Nephron progenitor cell (in vitro differentiated cells): Measurements from ENCODE around the gene FBXO11.

Source experiments
- DNase-seq: peaks from one replicate; pipeline ENCODE4 v3.0.0; 2021
- H3K27ac Mint-ChIP-seq: 2 replicates; pipeline ENCODE4 v1.8.0; 2021; ENCODE audit warnings: mild to moderate bottlenecking, moderate library complexity, mixed read lengths
- H3K27me3 Mint-ChIP-seq: 2 replicates; pipeline ENCODE4 v1.8.0; 2021; ENCODE audit warnings: mild to moderate bottlenecking, low read depth, mixed read lengths; ENCODE audit not compliant: poor library complexity
- H3K36me3 Mint-ChIP-seq: 2 replicates; pipeline ENCODE4 v1.8.0; 2021; ENCODE audit warnings: low read depth, mixed read lengths
- H3K4me1 Mint-ChIP-seq: 2 replicates; pipeline ENCODE4 v1.8.0; 2021; ENCODE audit warnings: mixed read lengths
- H3K4me3 Mint-ChIP-seq: 2 replicates; pipeline ENCODE4 v1.8.0; 2021; ENCODE audit warnings: mild to moderate bottlenecking, moderate library complexity, mixed read lengths
- H3K9me3 Mint-ChIP-seq: 2 replicates; pipeline ENCODE4 v1.8.0; 2021; ENCODE audit warnings: mild to moderate bottlenecking, moderate library complexity, mixed read lengths
- TF ChIP-seq, protein P1 (sequence below): fragments of 200-600 bp; sonication (generic); IDR thresholded peaks from 2 replicates; pipeline ENCODE4 v1.5.0; 2021; ENCODE audit warnings: antibody characterized with exemption

FBXO11 gene

DNA sequence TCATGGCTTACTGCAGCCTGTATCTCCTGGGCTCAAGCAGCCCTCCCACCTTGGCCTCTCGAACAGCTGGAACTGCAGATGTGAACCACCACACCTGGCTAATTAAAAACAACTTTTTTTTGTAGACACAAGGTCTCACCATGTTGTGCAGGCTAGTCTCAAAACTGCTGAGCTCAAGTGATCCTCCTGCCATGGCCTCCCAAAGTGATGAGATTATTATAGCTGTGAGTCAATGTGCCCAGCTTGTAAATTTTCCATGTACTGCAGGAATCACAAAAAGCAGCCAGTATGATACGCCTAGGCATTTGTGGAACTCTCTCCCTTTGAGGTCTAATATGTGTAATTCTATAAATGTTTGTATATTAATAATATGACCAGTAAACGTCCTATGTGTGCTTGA lies 63.5 kb downstream of the FBXO11 start:
- no peak overlapping the region for H3K27ac Mint-ChIP-seq
- no peaks in the 10 kb centered on the region for H3K4me1 Mint-ChIP-seq
- peaks cover 60% of the 10 kb centered on the region for H3K36me3 Mint-ChIP-seq
- TF ChIP-seq, protein P1, sequence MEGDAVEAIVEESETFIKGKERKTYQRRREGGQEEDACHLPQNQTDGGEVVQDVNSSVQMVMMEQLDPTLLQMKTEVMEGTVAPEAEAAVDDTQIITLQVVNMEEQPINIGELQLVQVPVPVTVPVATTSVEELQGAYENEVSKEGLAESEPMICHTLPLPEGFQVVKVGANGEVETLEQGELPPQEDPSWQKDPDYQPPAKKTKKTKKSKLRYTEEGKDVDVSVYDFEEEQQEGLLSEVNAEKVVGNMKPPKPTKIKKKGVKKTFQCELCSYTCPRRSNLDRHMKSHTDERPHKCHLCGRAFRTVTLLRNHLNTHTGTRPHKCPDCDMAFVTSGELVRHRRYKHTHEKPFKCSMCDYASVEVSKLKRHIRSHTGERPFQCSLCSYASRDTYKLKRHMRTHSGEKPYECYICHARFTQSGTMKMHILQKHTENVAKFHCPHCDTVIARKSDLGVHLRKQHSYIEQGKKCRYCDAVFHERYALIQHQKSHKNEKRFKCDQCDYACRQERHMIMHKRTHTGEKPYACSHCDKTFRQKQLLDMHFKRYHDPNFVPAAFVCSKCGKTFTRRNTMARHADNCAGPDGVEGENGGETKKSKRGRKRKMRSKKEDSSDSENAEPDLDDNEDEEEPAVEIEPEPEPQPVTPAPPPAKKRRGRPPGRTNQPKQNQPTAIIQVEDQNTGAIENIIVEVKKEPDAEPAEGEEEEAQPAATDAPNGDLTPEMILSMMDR = no peak
- no peak for DNase-seq
- no peaks in the 10 kb centered on the region for H3K9me3 Mint-ChIP-seq
- H3K4me3 Mint-ChIP-seq = no peak overlapping the region
- H3K27me3 Mint-ChIP-seq = peaks cover 4% of the 10 kb centered on the region

DNA sequence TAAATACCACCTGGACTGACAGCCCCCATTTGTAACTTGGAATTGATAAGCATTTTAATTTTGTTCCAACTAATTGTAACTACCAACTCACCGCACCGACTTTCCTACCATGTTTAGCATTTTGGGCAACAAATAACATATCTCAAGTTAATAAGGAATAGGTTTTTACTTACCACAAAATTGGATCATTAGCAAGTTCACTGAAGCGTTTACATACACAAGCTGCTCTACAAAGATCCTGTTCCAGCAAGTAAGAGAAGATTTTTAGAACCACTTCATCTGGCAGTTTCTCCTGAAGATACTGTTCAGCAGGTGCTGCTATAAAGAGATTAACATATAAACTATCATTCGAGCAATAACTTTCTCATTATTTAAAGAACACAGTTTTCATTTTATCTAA lies 67.6 kb downstream of the FBXO11 start:
- no peak overlapping the region for H3K27ac Mint-ChIP-seq

DNA sequence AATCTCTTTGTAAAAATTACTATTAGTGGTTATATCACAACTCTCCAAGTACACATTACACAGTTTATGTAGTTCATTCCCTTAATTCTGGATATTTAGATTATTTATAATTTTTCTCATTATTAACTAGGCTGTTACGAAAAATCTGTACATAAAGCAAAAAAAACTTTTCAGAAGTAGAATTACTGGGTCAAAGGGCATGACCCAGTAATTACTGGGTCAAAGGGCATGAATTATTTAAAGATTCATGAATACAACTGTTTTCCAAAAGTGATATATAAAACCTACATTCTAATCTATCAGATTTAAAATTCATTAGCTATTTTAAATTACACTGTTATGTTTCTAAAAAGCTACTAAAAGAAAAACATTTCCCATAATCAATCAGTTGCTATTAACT lies 68.0 kb downstream of the FBXO11 start:
- Mint-ChIP-seq H3K4me3 (no peak overlapping the region), H3K27ac (no peak overlapping the region), H3K4me1 (no peaks in the 10 kb centered on the region), H3K27me3 (no peaks in the 10 kb centered on the region), H3K9me3 (no peaks in the 10 kb centered on the region), H3K36me3 (peaks cover 69% of the 10 kb centered on the region)
- DNase-seq = no peak
- TF ChIP-seq, protein P1 = no peak

More for the DNA sequence above, 67.6 kb downstream of the FBXO11 start:
- Mint-ChIP-seq H3K27me3 (peaks cover 1% of the 10 kb centered on the region), H3K36me3 (peaks cover 73% of the 10 kb centered on the region), H3K4me3 (no peak overlapping the region), H3K4me1 (no peaks in the 10 kb centered on the region), H3K9me3 (no peaks in the 10 kb centered on the region)
- DNase-seq = no peak
- TF ChIP-seq, protein P1 = no peak

DNA sequence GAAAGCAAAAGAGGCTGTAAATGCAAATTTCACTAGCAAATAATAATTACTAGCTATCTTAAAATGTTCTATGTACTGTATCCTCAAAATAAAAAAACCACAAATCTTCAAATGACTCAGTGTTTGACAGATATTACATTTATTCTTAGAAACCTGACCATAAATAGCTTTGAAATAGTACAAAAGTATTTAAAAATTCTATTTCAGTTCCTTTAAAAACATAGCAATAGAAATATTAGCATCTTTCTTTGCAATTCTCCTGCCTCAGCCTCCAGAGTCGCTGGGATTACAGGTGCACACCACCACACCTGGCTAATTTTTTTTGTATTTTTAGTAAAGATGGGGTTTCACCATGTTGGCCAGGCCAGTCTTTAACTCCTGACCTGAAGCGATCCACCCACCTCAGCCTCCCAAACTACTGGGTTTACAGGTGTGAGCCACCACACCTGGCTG lies 72.8 kb downstream of the FBXO11 start:
- Mint-ChIP-seq H3K9me3 (no peaks in the 10 kb centered on the region), H3K27me3 (no peaks in the 10 kb centered on the region), H3K27ac (no peak overlapping the region), H3K4me1 (no peaks in the 10 kb centered on the region), H3K36me3 (peaks cover 71% of the 10 kb centered on the region), H3K4me3 (no peak overlapping the region)
- DNase-seq = no peak
- TF ChIP-seq, protein P1 = no peak

DNA sequence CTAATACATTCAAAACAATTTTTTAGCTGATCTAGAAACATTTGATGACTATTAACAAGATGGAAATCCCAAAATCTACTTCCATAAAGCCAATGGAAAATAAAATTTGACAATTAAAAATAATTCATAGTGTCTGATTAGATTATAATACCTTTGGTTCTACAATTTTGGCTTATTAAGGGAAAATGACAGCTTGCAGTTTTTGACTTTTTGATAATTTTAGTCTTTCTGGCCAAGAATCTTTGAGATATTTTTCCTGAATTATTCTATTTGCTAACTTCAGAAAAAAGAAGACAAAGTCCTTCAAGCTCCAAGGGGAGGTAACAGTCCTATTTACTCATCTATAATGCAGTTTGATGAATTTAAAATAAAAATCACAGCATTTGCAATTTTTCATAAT lies 83.8 kb downstream of the FBXO11 start:
- Mint-ChIP-seq H3K4me3 (no peak overlapping the region), H3K27me3 (no peaks in the 10 kb centered on the region), H3K9me3 (no peaks in the 10 kb centered on the region), H3K36me3 (peaks cover 86% of the 10 kb centered on the region), H3K27ac (no peak overlapping the region), H3K4me1 (no peaks in the 10 kb centered on the region)
- DNase-seq = no peak
- TF ChIP-seq, protein P1 = no peak

DNA sequence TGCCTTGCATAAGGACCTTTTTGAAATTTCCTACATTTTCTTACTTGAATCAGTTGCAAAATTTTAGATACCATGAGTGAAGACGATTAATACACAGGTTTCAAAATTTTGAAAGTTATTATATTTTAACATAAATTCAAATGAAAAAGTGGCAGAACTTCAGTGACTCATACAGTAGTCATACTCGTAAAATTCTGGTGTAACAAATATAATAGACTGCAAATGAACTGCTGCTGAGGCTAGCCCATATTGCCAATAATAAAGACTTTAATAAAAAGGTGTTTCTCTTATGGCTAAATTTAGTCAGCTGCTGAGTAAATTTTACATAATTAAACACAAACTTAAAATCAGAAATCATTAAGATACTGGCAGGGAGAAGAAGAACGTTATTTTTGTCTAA lies 86.5 kb downstream of the FBXO11 start:
- Mint-ChIP-seq H3K4me1 (no peaks in the 10 kb centered on the region), H3K36me3 (peaks cover 88% of the 10 kb centered on the region), H3K4me3 (no peak overlapping the region), H3K9me3 (no peaks in the 10 kb centered on the region), H3K27me3 (no peaks in the 10 kb centered on the region), H3K27ac (no peak overlapping the region)
- DNase-seq = no peak
- TF ChIP-seq, protein P1 = no peak
